Testis (tissue), 3 donors: ENCODE measurements around the gene NLRX1. TPM values are rescaled to one million over a fixed set of nuclear protein-coding genes. Genes with fewer than 3 reads are reported as not detected.
"Not testable (repeated sequence)": the region's sequence is repeated elsewhere in the genome, so short reads cannot be mapped to it uniquely, and the experiment has no call there.

Experiments used
- DNase-seq: peaks from one replicate; pipeline ENCODE4 v3.0.0-alpha.2; 2019
- H3K27ac ChIP-seq, 2 donors: fragments of 200-600 bp; sonication (generic); one replicate each; pipeline ENCODE4 v1.5.1; 2019
- H3K27me3 ChIP-seq: fragments of 200-600 bp; sonication (generic); one replicate; pipeline ENCODE4 v1.5.1; 2019
- H3K36me3 ChIP-seq: fragments of 200-600 bp; sonication (generic); one replicate; pipeline ENCODE4 v1.5.1; 2017; ENCODE audit warnings: low read depth; ENCODE audit errors: missing control alignments
- H3K4me1 ChIP-seq: fragments of 200-600 bp; sonication (generic); one replicate; pipeline ENCODE4 v1.5.1; 2019
- H3K4me3 ChIP-seq, 2 donors: fragments of 200-600 bp; sonication (generic); one replicate each; pipeline ENCODE4 v1.5.1; 2017 to 2019
- H3K9me3 ChIP-seq: fragments of 200-600 bp; sonication (generic); one replicate; pipeline ENCODE4 v1.5.1; 2017
- POLR2A ChIP-seq: fragments of 450-650 bp; IDR thresholded peaks from one replicate; pipeline ENCODE4 v1.6.1; 2017; ENCODE audit warnings: antibody characterized with exemption, mild to moderate bottlenecking, moderate library complexity
- WGBS, 2 donors: methylation state at CpG; one replicate each; pipeline ENCODE4 v1.1.5; 2018; 5-methylcytosine and 5-hydroxymethylcytosine counted together
- intact Hi-C: fragments of 100-400 bp; cut with DNase I; formaldehyde crosslinking; loops from one replicate; pipeline ENCODE4 v1.15.1; 2023; ENCODE audit warnings: low total_unique reads
- polyA plus RNA-seq: library from polyadenylated mRNA; stranded (reverse); fragments of 350-450 nt; fragmentation: Illumina TruSeq; extraction: RNeasy Lipid Tissue Mini Kit (QIAGEN cat#74804); gene quantifications from one replicate; pipeline ENCODE4 v1.2.3, GENCODE V29; 2014; ENCODE audit warnings: low read depth, low replicate concordance; ENCODE audit not compliant: insufficient read depth
- total RNA-seq, 2 donors: library from RNA; depleted of rRNA; stranded (reverse); fragments of >200 nt; gene quantifications; one replicate each; pipeline ENCODE4 v1.2.3, GENCODE V29; 2016
- TF ChIP-seq, protein P1 (sequence below), 3 experiments: fragments of 450-650 bp in 2 of 3; fragments of 200-600 bp in 1 of 3; sonication (generic) in 1 of 3; IDR thresholded peaks; one replicate each; pipeline ENCODE4 v1.5.1; 2016 to 2019; ENCODE audit warnings: antibody characterized with exemption in 3 of 3, mild to moderate bottlenecking in 2 of 3, moderate library complexity in 1 of 3

Gene NLRX1
- total and polyA plus RNA-seq, 3 donors from 2014 or later = 9.4 to 21.4 (median 16.2) TPM

DNA sequence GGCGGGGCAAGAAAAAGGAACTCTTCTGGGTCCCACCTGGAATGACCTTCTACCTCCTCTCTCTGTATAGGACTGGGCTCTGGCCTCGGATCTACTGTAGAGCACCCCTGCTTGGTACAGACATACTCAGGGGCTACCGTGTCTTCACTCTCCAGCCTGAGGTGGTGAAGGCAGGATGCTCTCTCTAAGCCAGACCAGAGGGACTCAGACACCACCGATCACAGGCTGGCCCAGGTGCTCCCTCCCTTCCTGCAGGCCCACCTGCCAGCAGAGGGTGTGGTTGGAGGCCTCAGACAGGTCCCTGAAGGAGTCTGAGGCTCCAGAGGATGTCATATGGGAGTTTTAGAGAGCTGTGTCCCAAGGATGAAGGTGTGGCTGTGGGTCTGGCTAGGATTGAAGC lies 20.9 kb downstream of the NLRX1 start:
- intact Hi-C loops = loop anchor here (10.0 kb wide), 1 partner anchor 95 kb away; a partner anchor contains a TSS
- TF ChIP-seq, protein P1, sequence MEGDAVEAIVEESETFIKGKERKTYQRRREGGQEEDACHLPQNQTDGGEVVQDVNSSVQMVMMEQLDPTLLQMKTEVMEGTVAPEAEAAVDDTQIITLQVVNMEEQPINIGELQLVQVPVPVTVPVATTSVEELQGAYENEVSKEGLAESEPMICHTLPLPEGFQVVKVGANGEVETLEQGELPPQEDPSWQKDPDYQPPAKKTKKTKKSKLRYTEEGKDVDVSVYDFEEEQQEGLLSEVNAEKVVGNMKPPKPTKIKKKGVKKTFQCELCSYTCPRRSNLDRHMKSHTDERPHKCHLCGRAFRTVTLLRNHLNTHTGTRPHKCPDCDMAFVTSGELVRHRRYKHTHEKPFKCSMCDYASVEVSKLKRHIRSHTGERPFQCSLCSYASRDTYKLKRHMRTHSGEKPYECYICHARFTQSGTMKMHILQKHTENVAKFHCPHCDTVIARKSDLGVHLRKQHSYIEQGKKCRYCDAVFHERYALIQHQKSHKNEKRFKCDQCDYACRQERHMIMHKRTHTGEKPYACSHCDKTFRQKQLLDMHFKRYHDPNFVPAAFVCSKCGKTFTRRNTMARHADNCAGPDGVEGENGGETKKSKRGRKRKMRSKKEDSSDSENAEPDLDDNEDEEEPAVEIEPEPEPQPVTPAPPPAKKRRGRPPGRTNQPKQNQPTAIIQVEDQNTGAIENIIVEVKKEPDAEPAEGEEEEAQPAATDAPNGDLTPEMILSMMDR (IDR thresholded peaks at IDR 0.05) = no peak
- no peak for TF ChIP-seq POLR2A
- no peaks in the 10 kb centered on the region for H3K27me3 ChIP-seq
- no peaks in the 10 kb centered on the region for H3K4me1 ChIP-seq
- no peaks in the 10 kb centered on the region for H3K36me3 ChIP-seq
- no peak for DNase-seq
- H3K27ac ChIP-seq = no peak overlapping the region
- WGBS, 2 donors = 84 to 95% methylated on average over 4 of the region's 4 CpGs
- H3K9me3 ChIP-seq = no peaks in the 10 kb centered on the region
- no peak overlapping the region for H3K4me3 ChIP-seq

DNA sequence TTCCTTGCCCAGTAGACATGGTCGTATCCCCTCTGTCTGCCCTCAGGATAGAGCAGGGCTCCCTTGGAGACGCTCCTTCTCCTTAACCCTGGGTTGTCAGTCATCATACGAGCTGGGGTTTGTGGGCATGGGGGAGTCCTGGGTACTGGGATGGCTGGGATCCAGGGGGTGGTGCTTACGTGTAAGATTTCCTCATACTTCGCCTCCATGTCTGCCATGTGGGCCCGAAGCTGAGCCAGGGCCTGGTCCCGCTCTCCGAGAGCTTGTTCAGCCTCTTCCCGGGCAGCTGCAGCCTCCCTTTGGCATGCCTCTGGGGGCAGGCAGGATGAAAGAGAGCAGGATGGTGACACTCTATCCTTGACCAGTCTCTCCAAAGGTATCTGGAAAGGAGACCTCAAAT lies 22.0 kb downstream of the NLRX1 start:
- Histone ChIP-seq H3K27me3 (no peaks in the 10 kb centered on the region), H3K9me3 (no peaks in the 10 kb centered on the region), H3K4me3 (no peak overlapping the region), H3K36me3 (no peaks in the 10 kb centered on the region), H3K4me1 (no peaks in the 10 kb centered on the region), H3K27ac (no peak overlapping the region)
- WGBS, 2 donors = 79 to 86% methylated on average over 5 to 9 of the region's 9 CpGs
- DNase-seq = no peak
- TF ChIP-seq, protein P1 (IDR thresholded peaks at IDR 0.05) = no peak
- TF ChIP-seq POLR2A = no peak
- intact Hi-C loops = no loop called here

DNA sequence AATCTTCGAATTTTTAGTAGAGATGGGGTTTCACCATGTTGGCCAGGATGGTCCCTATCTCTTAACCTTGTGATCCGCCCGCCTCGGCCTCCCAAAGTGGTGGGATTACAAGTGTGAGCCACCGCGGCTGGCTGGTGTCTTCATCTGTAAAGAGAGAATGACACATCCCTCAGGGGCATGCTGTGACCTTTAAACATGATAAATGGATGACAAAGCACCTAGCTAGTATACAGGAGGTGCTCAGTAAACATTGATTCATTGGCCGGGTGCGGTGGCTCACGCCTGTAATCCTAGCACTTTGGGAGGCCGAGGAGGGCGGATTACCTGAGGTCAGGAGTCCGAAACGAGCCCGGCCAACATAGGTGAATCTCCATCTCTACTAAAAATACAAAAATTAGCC lies 22.7 kb downstream of the NLRX1 start:
- DNase-seq, intact Hi-C loops, H3K27me3 ChIP-seq, H3K4me3 ChIP-seq, H3K27ac ChIP-seq, H3K36me3 ChIP-seq, H3K4me1 ChIP-seq, H3K9me3 ChIP-seq: not testable (repeated sequence)
- WGBS, 2 donors = 95 to 96% methylated on average over 14 of the region's 14 CpGs

DNA sequence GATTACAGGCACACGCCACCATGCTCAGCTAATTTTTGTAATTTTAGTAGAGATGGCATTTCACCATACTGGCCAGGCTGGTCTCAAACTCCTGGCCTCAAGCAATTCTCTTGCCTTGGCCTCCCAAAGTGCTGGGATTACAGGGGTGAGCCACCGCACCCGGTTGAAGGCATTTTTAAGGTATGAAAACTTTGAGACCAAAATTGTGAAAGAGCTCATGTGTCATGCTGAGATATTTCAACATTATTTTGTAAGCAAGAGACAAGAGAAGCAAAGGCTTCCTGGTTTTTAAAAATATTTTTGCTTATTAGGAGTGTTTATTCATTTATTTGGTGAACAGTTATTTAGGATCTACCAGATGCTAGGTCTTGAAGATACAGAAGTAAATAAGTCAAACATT lies 23.6 kb downstream of the NLRX1 start:
- no peak for DNase-seq
- Histone ChIP-seq H3K27ac (no peak overlapping the region), H3K4me1 (no peaks in the 10 kb centered on the region), H3K27me3 (no peaks in the 10 kb centered on the region), H3K4me3 (no peak overlapping the region), H3K36me3 (no peaks in the 10 kb centered on the region), H3K9me3 (no peaks in the 10 kb centered on the region)
- TF ChIP-seq POLR2A = no peak
- TF ChIP-seq, protein P1 (IDR thresholded peaks at IDR 0.05) = no peak
- intact Hi-C loops = no loop called here
- WGBS, 2 donors = 93 to 97% methylated on average over 3 of the region's 3 CpGs

DNA sequence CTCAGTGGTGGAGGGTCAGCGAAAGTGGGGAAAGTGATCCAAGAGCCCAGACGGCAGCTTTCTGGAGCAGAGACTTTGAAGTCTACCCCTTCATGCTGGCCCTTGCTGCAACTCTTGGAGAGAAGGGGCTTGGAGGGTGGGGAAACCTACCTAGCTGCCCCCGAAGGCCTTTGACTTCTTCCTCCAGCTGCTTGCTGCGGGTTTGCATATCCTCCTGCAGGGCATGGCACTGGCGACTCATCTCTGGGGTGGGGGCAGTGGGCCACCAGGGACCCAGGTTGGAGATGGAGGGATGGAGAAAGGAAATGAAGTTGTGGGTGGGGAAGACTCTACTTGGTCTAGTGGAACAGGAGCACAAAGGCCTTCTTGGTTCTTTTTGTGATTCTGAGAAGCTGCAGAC lies 24.5 kb downstream of the NLRX1 start:
- no peak for TF ChIP-seq POLR2A
- TF ChIP-seq, protein P1 (IDR thresholded peaks at IDR 0.05) = no peak
- H3K9me3 ChIP-seq = no peaks in the 10 kb centered on the region
- WGBS, 2 donors = 80 to 82% methylated on average over 5 of the region's 5 CpGs
- H3K36me3 ChIP-seq = no peaks in the 10 kb centered on the region
- no peak overlapping the region for H3K27ac ChIP-seq
- intact Hi-C loops = no loop called here
- no peak overlapping the region for H3K4me3 ChIP-seq
- no peaks in the 10 kb centered on the region for H3K4me1 ChIP-seq
- H3K27me3 ChIP-seq = no peaks in the 10 kb centered on the region
- no peak for DNase-seq
